HG02610 (cell line): Measurements from ENCODE around the gene KRT17.
"Not testable (repeated sequence)": the region's sequence is repeated elsewhere in the genome, so short reads cannot be mapped to it uniquely, and the experiment has no call there.

Experiments used
- ATAC-seq: cut with Tn5 transposase; IDR thresholded peaks from one replicate; pipeline ENCODE4 v1.9.1; 2021; ENCODE audit warnings: mild to moderate bottlenecking, moderate library complexity; ENCODE audit not compliant: unreplicated experiment

KRT17 gene

DNA sequence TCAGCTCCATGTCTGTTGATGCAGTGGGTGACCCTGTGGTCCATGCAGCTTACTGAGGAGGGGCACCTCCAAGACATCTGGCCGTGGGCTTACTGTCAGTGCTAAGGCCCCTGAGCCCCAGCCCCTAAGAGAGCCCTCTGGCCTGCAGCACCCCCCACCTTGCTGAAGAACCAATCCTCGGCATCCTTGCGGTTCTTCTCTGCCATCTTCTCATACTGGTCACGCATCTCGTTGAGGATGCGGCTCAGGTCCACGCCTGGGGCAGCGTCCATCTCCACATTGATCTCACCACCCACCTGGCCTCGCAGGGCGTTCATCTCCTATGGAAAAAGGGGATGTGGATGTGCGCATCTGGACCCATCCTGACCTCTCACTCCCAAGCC, 2.9 kb downstream of the KRT17 start:
- not testable (repeated sequence) for ATAC-seq

DNA sequence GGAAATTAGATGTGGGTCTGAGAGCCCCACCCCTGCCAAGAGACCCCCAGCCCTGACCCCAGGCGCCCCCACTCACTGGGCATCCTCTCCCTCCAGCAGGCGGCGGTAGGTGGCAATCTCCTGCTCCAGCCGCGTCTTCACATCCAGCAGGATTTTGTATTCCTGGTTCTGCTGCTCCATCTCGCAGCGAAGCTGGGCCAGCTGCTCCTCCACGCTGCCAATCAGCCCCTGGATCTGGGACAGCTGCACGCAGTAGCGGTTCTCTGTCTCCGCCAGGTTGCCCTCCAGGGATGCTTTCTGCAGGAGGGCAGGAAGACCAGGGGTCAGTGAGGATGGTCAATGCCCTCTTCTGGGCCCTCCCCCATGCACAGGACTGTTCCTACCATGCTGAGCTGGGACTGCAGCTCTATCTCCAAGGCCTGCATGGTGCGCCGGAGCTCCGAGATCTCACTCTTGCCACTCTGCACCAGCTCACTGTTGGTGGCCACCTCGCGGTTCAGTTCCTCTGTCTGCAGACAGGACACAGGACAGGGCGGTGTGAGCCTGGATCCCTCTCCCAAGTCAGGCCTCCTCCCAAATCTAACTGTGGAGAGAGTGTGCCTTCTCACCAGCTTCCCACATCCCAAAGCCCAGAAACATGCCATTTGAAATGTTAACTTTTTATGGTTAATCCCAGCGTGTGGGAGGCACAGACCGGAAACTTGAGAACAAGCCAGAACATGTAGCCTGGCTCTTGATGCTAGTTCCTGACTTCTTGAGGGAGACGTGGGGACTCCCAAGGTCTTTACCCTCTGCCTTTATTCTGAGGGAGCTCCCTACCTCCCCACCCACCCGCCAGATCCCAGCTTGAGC, 3.6 kb downstream of the KRT17 start:
- ATAC-seq, result no peak

DNA sequence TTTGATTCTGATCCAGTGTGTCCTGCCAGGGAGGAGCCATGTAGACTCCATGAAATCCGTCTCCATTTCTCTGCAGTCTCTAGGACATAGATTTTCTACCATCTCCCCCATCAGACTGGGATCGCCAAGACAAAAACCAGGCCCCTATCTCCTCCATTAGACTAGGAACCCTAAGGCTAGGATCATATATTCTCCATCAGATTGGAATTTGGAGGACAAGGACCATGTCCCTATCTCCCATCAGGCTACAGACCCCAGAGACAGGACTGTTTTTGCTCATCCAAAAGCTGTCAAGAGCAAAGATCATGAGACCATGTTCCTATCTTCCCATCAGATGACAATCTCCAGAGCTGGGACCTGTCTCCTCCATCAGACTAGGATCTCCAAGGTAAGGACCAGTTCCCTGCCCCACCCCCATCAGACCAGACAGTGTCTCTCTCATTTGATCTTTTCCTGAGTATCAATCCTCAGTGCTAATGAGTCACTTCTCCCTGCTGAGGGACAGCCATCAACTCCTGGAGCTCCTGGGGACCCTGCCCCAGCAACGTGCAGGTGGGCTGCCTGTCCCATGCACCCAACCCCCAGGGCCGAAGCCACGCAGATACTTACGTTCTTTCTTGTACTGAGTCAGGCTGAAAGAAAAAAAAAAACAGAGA, 4.3 kb downstream of the KRT17 start:
- not testable (repeated sequence) for ATAC-seq

DNA sequence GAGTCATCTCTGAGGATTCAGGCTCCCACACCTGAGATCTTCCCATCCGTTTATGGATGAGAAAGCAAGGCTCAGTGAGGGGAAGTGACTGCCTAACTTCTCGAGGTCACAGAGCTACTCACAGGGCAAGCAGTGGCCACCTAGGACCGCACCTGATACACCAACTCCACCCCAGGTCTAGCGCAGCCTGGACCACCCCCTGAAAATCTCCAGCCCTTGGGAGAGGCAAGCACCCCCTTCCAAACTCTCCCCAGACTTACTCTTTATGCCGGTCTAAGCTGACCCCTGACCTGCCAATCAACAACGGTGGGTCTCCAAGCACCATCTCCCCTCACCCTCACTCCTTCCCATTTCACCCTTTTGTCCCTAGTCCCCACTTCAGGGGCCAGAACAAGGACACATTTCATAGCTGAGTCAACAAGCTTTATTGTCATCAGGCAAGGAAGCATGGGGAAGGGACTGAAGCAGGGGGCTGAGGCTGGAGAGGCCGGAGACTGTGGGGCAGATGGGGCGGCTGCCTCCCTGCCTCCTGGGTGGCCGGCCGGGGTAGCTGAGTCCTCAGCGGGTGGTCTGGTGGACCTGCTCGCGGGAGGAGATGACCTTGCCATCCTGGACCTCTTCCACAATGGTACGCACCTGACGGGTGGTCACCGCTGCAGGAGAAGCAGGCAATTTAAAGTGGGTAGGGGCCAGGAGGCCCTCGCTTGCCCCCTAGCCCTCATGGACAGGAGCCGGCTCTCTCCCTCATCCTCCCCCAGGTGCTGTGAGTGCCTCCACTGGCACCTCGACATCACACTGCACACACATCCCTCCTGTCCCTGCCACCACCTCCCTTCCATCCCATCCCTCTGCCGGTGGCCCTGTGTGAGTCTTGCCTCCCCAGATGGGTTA, 5.1 kb downstream of the KRT17 start:
- ATAC-seq, result no peak

DNA sequence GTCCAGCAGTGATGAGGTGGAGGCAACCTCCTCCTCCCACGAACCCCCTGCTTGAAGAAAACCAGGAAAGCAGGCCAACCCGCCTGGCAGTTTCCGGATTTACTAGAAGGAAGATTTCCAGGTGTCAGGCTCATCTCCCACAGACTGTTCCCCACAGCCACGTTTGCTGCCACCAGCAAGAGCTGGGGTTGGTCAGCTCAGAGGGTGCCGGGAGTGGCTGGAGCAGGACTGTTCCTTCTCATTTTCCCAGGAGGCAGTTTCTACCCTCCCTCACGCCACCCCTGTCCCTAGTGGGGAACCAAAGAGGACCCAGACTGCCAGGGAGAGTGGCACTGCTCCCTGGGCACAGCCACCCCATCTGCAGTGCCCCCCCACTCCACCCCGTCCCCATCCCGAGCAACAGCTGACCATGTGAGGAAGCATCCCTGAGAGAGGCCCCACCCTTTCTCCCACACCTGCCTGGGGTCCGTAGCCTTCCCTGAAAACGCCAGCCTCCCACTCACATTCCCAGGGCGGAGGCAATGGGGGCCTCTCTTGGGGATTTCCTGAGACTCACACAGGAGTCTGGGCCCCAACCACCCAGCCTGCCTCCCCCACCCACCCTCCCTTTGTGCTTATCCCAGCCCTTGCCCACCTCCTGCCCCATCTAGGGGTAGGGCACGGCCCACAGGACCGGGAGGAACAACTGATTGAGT, 5.9 kb downstream of the KRT17 start:
- no peak for ATAC-seq

DNA sequence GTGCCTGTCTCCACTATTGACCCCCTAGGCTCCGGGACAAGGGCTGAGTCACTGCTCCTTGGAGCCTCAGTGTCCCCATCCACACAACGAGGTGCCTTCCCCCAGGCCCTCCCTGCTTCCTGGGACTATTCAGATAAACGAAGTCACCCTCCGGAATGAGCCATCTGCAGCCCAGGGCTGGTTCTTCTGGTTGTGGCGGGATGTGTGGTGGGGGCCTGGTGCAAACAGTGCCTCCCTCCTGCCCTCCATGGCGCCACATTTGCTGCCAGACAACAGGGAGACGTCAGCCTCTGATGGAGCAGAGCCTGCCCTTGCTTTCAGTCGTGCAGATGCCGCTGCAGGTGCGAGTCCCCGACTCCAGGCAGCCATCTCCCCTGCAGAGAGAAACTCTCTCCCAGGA, 6.7 kb downstream of the KRT17 start:
- ATAC-seq, result no peak

DNA sequence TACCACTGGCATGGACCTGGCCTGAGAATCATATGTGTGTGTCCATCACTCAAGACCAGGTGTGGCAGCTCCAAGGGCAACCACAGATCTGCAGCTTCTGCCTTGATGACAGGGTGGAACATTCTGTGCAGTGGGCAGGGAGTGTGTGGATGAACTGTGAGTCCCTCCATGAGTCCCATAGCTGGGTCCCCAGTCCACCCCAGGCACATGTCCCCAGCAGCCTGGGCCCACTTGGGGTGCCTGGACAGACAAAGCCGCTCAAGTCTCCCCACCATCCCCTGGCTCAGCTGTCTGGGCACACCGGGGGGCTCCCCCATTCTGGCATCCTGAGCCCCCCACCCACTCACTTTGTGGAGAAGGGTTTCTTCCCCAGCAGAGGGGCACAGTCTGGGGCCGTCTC, 7.2 kb downstream of the KRT17 start:
- ATAC-seq, result no peak

DNA sequence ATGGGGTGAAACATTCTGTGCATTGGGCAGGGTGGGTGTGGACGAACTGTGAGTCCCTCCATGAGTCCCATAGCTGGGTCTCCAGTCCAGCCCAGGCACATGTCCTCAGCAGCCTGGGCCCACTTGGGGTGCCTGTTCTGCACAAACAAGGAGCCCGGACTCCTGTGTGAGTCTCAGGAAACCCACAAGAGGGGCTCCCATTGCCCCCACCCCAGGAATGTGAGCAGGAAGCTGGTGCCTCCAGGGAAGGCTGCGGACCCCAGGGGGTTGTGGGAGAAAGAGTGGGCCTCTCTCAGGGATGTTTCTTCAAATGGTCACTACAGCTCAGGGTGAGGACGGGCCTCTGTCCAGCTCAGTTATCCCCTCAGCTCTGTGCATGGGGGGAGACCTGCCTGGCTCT, 7.9 kb downstream of the KRT17 start:
- not testable (repeated sequence) for ATAC-seq

DNA sequence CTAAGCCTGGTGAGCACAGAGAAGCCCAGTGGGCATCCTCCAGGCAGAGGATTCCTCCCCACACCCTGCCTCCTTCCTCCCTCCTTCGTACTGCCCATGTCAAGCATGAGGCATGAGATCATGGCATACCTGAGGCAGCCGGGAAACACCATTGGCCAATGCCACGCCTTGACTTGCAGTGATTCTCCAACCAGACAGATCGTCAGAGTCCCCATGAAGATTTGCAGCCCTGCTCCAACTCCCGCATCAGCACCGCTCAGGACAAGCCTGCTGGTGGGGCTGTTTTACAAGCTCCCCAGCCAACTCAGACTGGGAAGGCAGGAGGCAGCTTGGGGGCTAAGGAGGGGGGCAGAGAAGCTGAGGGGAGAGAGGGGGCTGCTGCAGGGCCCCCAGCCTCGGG, 8.9 kb downstream of the KRT17 start:
- no peak for ATAC-seq

DNA sequence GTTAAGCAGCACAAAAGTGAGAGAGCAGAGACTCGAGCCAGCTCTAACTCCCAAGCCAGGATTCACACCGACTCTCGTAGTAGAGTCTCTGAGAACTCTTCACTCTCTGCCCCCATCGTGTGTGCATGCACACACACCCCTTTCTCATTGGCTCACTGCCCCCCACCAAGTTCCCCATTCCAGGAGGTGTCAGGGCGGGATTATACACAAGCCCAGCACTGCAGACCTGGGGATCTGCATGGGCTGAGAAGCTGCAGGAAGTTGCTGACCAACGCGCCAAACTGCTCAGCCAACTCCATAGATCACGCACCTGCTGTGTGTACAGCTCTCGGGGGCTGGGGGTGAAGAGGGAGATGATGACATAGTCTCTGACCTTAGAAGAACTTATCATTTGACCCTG, 9.6 kb downstream of the KRT17 start:
- ATAC-seq, result not testable (repeated sequence)

DNA sequence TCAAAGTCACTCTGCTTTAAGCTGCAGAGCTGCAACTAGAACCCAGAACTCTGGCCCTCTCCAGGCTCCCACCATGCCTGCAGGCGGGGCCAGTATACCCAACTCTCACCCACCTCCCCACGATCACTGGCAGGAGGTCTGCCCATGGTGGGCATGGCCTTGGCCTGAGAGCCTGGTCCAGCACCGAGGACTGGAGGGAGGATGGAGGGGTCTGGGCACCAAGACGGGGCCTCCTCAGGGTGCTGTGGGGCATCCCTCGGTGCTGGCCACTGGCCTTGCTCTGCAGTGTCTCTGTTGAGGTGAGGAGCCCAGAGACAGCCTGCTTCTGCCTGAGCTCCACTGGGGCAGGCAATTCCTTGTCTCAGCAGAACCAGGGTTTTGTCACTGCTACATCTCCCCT, 10.3 kb downstream of the KRT17 start:
- no peak for ATAC-seq

DNA sequence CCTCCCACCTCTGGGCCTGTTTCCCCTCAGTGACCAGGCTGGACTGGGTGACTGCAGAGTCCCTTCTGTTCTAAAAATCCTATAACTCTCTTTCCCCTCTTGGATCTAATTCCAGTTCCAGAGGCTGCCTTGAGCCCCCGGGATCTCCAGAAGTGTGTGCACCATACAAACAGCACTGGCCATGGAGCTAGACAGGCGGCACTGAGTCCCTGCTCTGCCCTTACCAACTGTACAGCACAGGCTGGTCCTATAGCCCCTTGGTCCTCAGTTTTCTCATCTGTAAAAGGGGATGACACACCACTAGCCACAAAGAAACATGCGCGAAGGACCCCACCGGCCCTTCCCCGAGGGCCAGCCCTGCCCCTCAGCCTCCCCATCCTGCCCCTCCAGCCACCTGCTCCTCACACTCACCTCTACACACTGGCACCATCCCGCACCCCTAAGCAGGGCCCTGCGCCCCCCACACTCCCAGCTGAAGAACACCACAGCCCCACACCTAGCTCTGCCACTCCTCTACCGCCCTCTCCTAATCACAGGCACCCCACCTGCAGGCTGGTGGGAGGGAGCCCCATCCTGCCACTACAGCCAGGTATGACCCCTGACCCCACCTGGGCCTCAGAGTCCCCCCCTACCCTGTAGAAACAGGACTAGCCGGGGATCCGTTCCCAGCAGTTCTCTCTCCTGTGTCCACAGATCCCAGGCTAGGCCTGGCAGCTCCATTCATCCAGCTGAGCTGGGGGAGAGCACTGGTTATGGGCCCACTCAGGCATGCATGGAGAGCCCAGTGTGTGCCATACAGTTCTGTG, 10.9 kb downstream of the KRT17 start:
- no peak for ATAC-seq

DNA sequence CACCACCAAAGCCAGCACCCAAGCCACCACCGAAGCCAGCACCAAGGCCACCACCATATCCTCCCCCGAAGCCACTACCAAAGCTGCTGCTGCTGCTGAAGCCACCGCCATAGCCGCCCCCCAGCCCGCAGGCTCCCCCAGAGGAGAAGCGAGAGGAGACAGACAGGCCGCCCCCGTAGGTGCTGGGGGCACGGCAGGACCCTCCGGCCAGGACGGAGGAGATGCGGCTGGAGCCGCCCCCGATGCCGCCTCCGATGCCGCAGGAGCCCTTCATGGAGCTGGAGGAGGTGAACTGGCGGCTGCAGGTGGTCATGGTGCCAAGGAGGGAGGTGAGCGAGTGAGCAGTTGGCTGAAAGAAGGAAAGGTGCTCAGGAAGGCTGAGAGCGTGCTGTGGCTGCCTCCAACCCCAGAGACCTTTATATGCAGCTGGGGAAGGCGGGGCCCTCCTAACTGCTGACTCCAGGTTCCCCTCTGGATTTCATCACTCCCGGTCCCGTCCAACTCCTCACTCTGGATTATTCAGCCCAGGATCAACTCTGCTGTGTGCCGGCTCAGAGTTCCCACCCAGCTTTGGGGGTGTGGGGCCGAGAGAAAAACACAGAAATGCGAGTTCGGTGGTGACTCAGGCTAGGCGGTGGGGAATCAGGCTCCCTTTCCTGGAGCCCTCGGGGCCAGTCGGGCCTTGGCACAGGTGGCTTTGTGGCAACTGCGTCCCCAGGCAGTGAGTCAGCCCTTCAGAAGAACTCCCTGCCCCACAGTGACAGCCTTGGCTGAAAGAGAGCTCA, 11.8 kb downstream of the KRT17 start, which contains the start of gene KRT16:
TSS of gene KRT16 (minus strand) at position 392 of the 785 bp plus-strand sequence. CDS start at position 313, 79 bp downstream.
- ATAC-seq, result not testable (repeated sequence)

DNA sequence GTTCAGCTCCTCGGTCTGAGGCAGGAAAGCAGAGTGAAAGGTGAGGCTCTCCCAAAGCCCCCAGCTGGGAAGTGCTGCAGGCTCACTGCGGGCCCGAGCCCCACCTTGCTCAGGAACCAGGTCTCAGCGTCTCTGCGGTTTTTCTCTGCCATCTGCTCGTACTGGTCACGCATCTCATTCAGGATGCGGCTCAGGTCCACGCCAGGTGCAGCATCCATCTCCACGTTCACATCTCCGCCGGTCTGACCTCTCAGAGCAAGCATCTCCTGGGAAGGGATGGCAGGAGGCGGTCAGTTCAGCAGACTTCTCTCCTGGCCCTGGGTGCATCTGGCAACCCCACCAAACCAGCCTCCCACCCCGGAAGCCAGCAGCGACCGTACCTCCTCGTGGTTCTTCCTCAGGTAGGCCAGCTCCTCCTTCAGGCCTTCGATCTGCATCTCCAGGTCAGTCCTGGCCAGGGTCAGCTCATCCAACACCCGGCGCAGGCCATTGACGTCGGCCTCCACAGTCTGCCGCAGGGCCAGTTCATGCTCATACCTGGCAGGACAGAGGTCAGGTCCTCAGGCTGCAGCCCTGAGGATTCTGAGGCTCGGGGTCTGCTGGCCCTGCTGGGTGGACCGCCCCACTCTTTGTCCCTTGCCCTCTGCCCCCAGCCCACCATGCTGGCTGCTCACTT, 13.3 kb downstream of the KRT17 start:
- ATAC-seq, result no peak

DNA sequence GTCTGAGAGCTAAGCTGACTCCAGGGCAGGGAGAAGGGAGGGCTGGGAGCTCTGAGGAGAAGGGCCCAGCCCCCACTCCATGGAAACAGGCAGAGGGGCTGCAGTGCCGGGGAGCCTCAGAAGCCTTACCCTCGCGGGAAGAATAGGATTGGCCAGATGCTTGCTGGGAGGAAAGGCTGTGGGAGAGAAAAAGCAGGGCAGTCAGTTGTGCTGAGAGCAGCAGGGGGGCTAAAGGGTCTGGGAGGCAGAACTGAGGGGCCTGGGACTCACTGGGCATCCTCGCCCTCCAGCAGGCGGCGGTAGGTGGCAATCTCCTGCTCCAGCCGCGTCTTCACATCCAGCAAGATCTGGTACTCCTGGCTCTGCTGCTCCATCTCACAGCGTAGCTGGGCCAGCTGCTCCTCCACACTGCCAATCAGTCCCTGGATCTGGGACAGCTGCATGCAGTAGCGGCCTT, 14.3 kb downstream of the KRT17 start:
- ATAC-seq, result not testable (repeated sequence)

DNA sequence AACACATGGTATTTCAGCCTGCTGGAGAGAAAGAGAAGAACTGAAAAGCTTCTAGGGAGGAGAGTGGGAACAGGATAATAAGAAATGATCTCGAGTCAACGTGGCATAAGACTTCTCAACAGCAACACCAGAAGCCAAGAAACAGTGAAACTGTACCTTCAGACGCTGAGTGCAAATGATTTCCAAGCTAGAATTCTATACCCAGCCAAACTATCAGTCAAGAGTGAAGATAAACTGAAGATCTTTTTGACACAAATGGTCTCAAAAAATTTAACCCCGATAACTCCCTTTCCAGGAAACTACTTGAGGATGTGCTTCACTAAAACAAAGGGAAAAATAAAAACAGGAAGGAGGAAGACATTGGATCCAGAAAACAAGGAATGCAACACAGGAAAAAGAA, 17.4 kb downstream of the KRT17 start:
- not testable (repeated sequence) for ATAC-seq

DNA sequence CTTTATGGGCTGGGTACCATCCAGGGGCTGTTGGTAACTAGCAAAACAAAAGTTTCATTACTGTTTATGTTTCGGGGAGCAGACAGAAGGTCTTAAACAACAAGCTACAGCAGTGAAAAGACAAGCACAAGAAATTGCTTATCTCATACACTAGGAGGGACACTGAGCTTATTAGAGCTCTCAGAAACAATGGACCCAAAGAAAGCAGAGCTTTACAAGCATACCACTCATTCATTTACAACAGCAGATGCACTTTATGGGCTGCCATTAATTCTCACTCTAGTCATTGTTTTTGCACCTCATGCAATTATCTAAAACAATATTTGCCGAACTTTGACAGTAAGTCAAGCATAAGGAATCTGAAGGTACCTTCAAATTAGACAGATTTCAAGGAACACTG, 21.9 kb downstream of the KRT17 start:
- ATAC-seq, result no peak

DNA sequence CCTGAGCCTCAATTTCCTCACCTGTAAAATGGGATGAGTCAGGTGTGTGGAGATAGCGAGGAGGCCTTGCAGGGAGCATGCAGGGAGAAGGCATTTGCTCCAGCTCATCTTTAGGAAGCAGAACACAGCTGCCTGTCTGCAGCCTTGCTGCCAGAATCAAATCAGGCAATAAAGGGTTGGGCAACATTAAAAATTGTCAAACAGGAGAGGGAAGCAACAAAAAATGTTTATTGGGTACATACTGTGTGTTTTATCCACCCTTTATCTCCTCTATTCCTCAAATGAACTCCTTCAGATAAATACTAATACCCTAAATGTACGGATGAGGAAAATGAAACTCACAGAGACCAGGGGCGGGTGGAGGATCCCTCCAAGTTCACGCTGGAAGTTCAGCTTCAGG, 24.1 kb downstream of the KRT17 start:
- ATAC-seq, result no peak
